HepG2 (cell line): ENCODE measurements around the gene EML2. TPM values are rescaled to one million over a fixed set of nuclear protein-coding genes. Genes with fewer than 3 reads are reported as not detected.

ENCODE experiments used
- HCFC1 ChIP-seq: fragments of 150-350 bp; IDR thresholded peaks from 2 replicates; pipeline ENCODE4 v1.6.1; 2014; ENCODE audit warnings: low read depth, low read length
- KLF13 ChIP-seq: sonication (generic); formaldehyde crosslinking; IDR thresholded peaks from 2 replicates; pipeline ENCODE4 v1.4.0; 2020; ENCODE audit warnings: mild to moderate bottlenecking, missing genetic modification reagents
- MLLT10 ChIP-seq: sonication (generic); formaldehyde crosslinking; IDR thresholded peaks from 2 replicates; pipeline ENCODE4 v1.4.0; 2020; ENCODE audit warnings: missing genetic modification reagents
- SIN3A ChIP-seq: IDR thresholded peaks from 2 replicates; pipeline ENCODE4 v1.6.1; 2011; ENCODE audit warnings: low read depth, mild to moderate bottlenecking, control low read depth, low read length, borderline replicate concordance
- SOX6 ChIP-seq, 2 experiments: fragments of 450-650 bp in 1 of 2; sonication (generic) in 1 of 2; formaldehyde crosslinking in 1 of 2; IDR thresholded peaks; 2 replicates each; pipeline versions ENCODE4 v1.4.0 to v1.6.1; 2017 to 2020; ENCODE audit warnings: antibody characterized with exemption in 1 of 2, mild to moderate bottlenecking in 1 of 2, missing genetic modification reagents in 1 of 2
- SRF ChIP-seq: IDR thresholded peaks from 2 replicates; pipeline ENCODE4 v1.6.1; 2011; ENCODE audit warnings: mild to moderate bottlenecking, low read depth, low read length, moderate library complexity
- ZBTB42 ChIP-seq: sonication (generic); formaldehyde crosslinking; IDR thresholded peaks from 2 replicates; pipeline ENCODE4 v1.5.0; 2020; ENCODE audit warnings: mild to moderate bottlenecking, missing genetic modification reagents
- ZNF232 ChIP-seq: sonication (generic); formaldehyde crosslinking; IDR thresholded peaks from 2 replicates; pipeline ENCODE4 v1.4.0; 2020; ENCODE audit warnings: missing genetic modification reagents, borderline replicate concordance
- ZNF724P ChIP-seq: sonication (generic); formaldehyde crosslinking; IDR thresholded peaks from 2 replicates; pipeline ENCODE4 v1.8.0; 2022; ENCODE audit warnings: missing genetic modification reagents, borderline replicate concordance
- ZNF737 ChIP-seq: sonication (generic); formaldehyde crosslinking; IDR thresholded peaks from 2 replicates; pipeline ENCODE4 v1.5.0; 2020; ENCODE audit warnings: missing genetic modification reagents, mild to moderate bottlenecking, borderline replicate concordance
- ZZZ3 ChIP-seq: sonication (generic); formaldehyde crosslinking; IDR thresholded peaks from 2 replicates; pipeline ENCODE4 v1.4.0; 2020; ENCODE audit warnings: missing genetic modification reagents, mild to moderate bottlenecking, borderline replicate concordance
- polyA plus RNA-seq, 8 experiments: library from polyadenylated mRNA; depleted of rRNA in 3 of 8; stranded (reverse) in 7 of 8; unstranded in 1 of 8; fragments of >200 nt; fragmentation: Illumina TruSeq in 4 of 8; extraction: Trizol in 4 of 8; gene quantifications; 2 replicates each; pipeline versions ENCODE4 v1.2.1 to v1.2.3, GENCODE V29; 2011 to 2016; ENCODE audit warnings: low read depth in 4 of 8, missing spikeins in 1 of 8, mixed read lengths in 1 of 8; ENCODE audit not compliant: insufficient read depth in 1 of 8
- total RNA-seq, 5 experiments: library from RNA; depleted of rRNA; stranded (reverse); fragments of >200 nt; fragmentation: Illumina TruSeq; extraction: Trizol; gene quantifications; 2 replicates each; pipeline ENCODE4 v1.2.3, GENCODE V29; 2016; ENCODE audit warnings: low read depth in 1 of 5
- TF ChIP-seq, protein P1 (sequence below): IDR thresholded peaks from 2 replicates; pipeline ENCODE4 v1.6.1; 2016
- TF ChIP-seq, protein P2 (sequence below): sonication (generic); formaldehyde crosslinking; IDR thresholded peaks from 2 replicates; pipeline ENCODE4 v1.5.1; 2020; ENCODE audit warnings: missing genetic modification reagents, mild to moderate bottlenecking, borderline replicate concordance
- TF ChIP-seq, protein P3 (sequence below): IDR thresholded peaks from 2 replicates; pipeline ENCODE4 v1.6.1; 2018; ENCODE audit warnings: missing genetic modification reagents
- TF ChIP-seq, protein P4 (sequence below): IDR thresholded peaks from 2 replicates; pipeline ENCODE4 v1.6.1; 2016; ENCODE audit warnings: mild to moderate bottlenecking
- TF ChIP-seq, protein P5 (sequence below): sonication (generic); formaldehyde crosslinking; IDR thresholded peaks from 2 replicates; pipeline ENCODE4 v1.8.1; 2023; ENCODE audit warnings: mild to moderate bottlenecking, moderate library complexity, missing genetic modification reagents
- TF ChIP-seq, protein P6 (sequence below): IDR thresholded peaks from 2 replicates; pipeline ENCODE4 v1.6.1; 2016; ENCODE audit warnings: missing compliant biosample characterization, missing genetic modification reagents, borderline replicate concordance
- TF ChIP-seq, protein P7 (sequence below): sonication (generic); formaldehyde crosslinking; conservative IDR thresholded peaks from 2 replicates; pipeline ENCODE4 v1.8.0; 2022; ENCODE audit warnings: low read depth, missing genetic modification reagents

The EML2 gene
- total and polyA plus RNA-seq, 2 of the 13 experiments (the other 11 are each of a cell fraction or from before 2014, with no cell fraction given), result 7.3 to 12.9 TPM

DNA sequence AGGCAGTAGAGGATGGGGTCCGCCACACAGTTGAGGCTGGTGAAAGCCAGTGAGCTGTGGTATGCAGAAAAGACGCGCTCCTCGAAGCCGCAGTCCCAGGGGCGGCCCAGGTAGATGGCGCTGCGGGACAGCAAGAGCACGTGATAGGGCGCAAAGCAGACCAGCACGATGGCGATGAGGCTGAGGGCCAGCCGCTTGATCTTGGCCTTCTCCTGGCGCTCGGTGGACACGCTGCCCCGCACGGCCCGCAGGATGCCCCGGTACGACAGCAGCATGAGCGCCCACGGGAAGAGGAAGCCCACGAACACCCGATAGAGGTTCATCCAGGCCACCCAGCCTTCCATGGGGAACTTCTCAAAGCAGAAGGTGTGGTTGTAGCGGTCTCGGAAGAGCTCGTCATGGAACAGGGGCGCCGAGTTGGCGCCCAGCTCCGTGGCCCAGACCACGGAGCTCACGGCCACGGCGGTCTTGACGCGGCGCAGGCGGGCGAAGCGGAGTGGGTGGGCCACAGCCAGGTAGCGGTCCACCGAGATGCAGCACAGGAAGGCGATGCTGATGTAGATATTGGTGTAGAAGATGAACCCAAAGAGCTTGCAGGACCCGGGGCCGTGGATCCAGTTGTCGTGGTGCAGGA is 48.1 kb downstream of the EML2 start (continued):
- TF ChIP-seq SRF, result no peak
- TF ChIP-seq ZBTB42, result 0 out of 2 replicates have a peak, but pooled peaks have one; percentile 62
- TF ChIP-seq, protein P1, sequence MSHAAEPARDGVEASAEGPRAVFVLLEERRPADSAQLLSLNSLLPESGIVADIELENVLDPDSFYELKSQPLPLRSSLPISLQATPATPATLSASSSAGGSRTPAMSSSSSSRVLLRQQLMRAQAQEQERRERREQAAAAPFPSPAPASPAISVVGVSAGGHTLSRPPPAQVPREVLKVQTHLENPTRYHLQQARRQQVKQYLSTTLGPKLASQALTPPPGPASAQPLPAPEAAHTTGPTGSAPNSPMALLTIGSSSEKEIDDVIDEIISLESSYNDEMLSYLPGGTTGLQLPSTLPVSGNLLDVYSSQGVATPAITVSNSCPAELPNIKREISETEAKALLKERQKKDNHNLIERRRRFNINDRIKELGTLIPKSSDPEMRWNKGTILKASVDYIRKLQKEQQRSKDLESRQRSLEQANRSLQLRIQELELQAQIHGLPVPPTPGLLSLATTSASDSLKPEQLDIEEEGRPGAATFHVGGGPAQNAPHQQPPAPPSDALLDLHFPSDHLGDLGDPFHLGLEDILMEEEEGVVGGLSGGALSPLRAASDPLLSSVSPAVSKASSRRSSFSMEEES (CRISPR knock-in tag), result peak; percentile 97
- TF ChIP-seq, protein P2, sequence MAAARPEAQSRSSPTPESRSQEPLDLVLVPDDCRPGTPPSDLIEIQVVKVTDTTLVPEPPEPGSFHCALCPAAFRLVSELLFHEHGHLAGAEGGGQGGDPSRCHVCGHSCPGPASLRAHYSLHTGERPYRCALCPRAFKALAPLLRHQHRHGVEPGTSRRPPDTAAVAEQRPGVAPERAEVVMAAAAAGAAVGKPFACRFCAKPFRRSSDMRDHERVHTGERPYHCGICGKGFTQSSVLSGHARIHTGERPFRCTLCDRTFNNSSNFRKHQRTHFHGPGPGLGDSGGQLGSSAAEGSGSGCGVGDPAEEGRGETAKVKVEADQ (CRISPR knock-in tag), result 0 out of 2 replicates have a peak, but pooled peaks have one; percentile 29
- TF ChIP-seq, protein P3, sequence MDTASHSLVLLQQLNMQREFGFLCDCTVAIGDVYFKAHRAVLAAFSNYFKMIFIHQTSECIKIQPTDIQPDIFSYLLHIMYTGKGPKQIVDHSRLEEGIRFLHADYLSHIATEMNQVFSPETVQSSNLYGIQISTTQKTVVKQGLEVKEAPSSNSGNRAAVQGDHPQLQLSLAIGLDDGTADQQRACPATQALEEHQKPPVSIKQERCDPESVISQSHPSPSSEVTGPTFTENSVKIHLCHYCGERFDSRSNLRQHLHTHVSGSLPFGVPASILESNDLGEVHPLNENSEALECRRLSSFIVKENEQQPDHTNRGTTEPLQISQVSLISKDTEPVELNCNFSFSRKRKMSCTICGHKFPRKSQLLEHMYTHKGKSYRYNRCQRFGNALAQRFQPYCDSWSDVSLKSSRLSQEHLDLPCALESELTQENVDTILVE (CRISPR knock-in tag), result peak; percentile 65; the same call in 1 of the 2 replicates
- TF ChIP-seq ZZZ3 (CRISPR knock-in tag), result no peak
- TF ChIP-seq KLF13 (CRISPR knock-in tag), result 0 out of 2 replicates have a peak, but pooled peaks have one; percentile 39
- no peak for TF ChIP-seq ZNF737 (CRISPR knock-in tag)
- TF ChIP-seq SOX6 (IDR thresholded peaks at IDR 0.05), result no peak
- peak; percentile 37; the same call in 1 of the 2 replicates for TF ChIP-seq SOX6 (CRISPR knock-in tag; IDR thresholded peaks at IDR 0.05)
- TF ChIP-seq, protein P4, sequence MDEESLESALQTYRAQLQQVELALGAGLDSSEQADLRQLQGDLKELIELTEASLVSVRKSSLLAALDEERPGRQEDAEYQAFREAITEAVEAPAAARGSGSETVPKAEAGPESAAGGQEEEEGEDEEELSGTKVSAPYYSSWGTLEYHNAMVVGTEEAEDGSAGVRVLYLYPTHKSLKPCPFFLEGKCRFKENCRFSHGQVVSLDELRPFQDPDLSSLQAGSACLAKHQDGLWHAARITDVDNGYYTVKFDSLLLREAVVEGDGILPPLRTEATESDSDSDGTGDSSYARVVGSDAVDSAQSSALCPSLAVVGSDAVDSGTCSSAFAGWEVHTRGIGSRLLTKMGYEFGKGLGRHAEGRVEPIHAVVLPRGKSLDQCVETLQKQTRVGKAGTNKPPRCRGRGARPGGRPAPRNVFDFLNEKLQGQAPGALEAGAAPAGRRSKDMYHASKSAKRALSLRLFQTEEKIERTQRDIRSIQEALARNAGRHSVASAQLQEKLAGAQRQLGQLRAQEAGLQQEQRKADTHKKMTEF (CRISPR knock-in tag), result peak; percentile 79
- TF ChIP-seq SIN3A, result no peak
- TF ChIP-seq HCFC1, result no peak
- TF ChIP-seq ZNF232 (CRISPR knock-in tag), result peak; percentile 72; the same call in 1 of the 2 replicates
- TF ChIP-seq, protein P5, sequence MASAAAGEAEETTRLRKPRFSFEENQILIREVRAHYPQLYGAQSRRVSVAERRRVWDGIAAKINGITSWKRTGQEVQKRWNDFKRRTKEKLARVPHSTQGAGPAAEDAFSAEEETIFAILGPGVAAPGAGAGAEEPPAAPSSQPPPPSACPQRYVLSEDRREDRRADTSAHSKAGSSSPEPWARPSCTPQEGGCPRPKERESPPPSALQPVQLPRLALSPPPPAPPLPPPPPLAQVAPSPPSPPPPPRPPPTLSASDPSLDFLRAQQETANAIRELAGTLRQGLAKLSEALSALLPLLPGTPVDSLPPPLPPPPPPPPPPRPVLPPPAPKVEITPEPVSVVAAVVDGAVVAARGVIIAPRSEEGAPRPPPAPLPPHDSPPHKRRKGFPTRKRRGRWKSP (CRISPR knock-in tag), result peak; percentile 91; the same call in 1 of the 2 replicates
- TF ChIP-seq, protein P6, sequence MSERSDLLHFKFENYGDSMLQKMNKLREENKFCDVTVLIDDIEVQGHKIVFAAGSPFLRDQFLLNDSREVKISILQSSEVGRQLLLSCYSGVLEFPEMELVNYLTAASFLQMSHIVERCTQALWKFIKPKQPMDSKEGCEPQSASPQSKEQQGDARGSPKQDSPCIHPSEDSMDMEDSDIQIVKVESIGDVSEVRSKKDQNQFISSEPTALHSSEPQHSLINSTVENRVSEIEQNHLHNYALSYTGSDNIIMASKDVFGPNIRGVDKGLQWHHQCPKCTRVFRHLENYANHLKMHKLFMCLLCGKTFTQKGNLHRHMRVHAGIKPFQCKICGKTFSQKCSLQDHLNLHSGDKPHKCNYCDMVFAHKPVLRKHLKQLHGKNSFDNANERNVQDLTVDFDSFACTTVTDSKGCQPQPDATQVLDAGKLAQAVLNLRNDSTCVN, result peak; percentile 85
- TF ChIP-seq, protein P7, sequence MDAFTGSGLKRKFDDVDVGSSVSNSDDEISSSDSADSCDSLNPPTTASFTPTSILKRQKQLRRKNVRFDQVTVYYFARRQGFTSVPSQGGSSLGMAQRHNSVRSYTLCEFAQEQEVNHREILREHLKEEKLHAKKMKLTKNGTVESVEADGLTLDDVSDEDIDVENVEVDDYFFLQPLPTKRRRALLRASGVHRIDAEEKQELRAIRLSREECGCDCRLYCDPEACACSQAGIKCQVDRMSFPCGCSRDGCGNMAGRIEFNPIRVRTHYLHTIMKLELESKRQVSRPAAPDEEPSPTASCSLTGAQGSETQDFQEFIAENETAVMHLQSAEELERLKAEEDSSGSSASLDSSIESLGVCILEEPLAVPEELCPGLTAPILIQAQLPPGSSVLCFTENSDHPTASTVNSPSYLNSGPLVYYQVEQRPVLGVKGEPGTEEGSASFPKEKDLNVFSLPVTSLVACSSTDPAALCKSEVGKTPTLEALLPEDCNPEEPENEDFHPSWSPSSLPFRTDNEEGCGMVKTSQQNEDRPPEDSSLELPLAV (CRISPR knock-in tag), result no peak
- TF ChIP-seq ZNF724P (CRISPR knock-in tag), result peak; percentile 83; the same call in 1 of the 2 replicates
- no peak for TF ChIP-seq MLLT10 (CRISPR knock-in tag)
